ENCODE results near the gene RMND5B.
"Not testable (repeated sequence)": the region's sequence is repeated elsewhere in the genome, so short reads cannot be mapped to it uniquely, and the experiment has no call there.

Gene RMND5B

DNA sequence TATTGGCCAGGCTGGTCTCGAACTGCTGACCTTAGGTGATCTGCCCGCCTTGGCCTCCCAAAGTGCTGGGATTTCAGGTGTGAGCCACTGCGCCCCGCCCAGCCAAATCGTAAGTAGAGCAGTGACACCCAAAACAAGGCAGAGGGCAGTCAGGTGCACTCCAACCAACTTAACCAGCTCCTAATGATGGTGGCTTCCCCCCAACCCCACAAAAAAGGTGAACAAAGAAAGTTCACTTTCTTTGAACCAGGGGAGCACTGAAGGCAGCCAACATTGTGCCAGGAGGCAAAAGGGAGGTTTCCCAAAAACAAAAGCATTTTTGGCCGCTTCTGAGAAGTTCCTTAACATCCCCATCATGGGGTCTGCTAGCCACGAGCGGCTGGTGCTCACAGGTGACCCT lies 46.8 kb downstream of the RMND5B start:
- DNase-seq, result no peak

DNA sequence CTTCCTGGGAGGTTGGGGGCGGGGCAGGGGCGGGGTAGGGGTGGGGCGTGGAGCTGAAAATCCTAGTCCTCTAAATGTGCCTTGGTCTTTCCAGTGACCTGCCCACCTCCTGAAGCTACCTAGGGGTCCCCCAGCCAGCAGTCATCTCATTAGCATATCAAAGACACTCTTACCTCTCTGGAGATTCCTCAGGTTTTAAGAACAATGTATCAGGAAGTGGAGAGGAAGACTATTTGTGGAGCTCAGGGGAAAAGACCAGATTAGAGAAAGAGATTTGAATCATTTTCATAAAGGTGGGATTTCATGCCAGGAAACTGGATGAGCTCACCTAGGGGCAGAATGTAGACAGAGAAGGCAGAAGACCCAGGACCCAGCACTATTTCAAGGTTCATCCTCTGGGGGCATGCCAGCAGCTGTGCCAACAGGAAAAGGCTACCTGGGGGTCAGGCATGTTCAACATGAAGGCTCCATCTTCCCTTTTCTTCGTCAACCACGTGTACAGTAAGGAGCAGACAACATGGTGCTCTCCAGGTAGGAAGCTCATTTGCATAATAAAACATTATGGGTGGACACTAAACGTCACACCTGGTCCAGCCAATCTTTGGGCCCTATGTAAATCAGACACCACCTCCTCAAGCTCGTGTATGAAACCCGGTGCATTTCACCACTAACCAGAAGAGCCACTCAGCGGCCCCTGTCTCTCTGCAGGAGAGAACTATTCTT lies 49.5 kb downstream of the RMND5B start:
- no peak for DNase-seq

DNA sequence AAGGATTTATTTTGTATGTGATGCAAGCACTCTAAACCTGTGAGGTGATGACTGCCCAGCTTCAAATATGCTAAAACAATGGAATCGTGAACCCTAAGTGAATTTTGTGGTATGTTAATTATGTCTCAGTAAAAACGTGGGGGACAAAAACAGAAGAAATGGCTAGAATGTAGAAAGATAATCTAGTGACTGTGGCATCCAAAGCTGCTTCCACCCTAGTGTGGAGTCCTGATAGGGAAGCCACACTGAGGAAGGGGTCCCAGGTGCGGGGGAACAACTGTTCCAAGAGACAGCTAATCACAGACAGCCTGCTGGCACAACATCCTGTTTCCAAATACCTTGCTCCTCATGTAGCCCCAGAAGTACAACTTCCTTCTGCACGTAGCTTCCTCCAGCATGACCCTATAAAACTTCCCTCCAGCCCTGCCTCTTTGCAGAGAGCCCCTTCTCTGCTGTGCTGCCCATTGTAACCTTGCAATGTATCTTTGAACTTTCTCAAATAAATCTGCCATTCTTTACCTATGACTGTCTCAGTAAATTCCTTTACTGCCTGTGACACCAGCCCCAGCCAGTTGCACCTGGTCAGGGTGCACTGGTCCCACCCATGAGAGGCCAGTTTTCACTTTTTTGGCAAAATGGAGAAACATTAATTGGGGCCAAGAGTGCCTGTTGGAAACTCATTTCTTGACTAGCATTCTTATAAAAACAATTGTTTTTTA lies 51.5 kb downstream of the RMND5B start:
- no peak for DNase-seq

DNA sequence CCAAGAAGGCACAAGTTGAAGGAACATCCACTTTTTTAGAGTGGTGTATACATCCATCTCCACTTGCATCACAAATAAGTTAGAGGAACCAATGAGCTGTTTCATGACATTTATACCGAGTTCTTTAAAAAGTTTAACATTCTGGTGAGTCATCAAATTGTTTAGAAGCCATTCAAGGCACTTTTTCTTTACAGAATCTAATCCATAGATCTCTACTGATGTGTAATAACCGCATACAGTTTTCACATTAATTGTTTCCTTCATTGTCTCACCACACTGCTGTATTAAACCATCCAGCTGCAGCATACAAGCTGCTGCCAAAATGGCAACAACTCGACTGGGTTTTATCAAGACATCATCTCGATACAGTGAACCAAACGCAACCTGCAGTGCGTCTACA lies 55.6 kb downstream of the RMND5B start:
- DNase-seq, result no peak

DNA sequence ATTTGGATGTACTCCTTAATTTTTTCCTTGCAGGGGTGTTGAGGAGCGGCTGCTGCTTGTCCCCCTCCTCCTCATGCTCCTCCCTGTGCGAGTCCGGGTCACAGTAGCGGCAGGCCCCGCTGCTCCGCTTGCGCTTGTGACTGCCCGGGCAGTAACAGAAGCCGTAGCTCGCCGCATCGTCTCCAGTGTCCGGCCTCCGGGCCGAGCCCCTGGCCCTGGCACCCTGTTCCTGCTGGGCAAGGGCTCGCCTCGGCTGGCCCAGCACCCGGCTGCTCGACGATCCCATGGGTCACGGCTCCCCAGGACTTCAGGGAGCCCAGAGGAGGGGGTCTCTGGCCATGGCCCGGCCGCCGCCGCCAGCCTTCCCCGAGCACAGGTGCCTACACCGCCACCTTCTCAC lies 56.2 kb downstream of the RMND5B start, which contains the start of gene GMCL2:
GMCL2 (minus strand) TSS at position 358 of the 400 bp plus-strand sequence; CDS start at position 286, 72 bp downstream.
- no peak for DNase-seq

DNA sequence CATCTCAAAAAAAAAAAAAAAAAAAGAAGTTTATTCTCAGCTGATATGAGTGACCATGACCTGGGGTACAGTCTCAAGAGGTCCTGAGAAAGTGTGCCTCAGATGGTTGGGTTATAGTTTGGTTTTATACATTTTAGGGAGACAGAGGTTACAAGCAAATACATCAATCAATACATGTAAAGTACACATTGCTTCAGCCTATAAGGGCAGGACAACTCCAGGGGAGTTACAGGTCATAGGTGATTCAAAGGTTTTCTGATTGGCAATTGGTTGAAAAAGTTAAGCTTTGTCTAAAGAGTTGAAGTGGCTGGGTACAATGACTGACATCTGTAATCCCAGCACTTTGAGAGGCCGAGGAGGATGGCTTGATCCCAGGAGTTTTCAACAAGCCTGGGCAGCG lies 58.6 kb downstream of the RMND5B start:
- DNase-seq, result no peak

DNA sequence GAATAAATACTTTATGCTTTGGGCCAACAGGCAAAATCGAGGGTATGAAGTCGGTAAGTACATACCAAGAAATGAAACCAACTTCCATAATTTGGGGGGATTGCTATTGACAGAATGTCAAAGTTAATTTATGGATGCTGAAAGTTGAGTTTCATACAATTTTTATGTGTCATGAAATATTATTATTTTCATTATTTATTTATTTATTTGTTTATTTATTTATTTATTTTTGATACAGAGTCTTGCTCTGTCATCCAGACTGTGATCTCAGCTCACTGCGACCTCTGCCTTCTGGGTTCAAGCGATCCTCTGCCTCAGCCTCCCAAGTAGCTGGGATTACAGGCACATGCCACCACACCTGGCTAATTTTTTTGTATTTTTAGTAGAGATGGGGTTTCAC lies 60.8 kb downstream of the RMND5B start:
- no peak for DNase-seq

DNA sequence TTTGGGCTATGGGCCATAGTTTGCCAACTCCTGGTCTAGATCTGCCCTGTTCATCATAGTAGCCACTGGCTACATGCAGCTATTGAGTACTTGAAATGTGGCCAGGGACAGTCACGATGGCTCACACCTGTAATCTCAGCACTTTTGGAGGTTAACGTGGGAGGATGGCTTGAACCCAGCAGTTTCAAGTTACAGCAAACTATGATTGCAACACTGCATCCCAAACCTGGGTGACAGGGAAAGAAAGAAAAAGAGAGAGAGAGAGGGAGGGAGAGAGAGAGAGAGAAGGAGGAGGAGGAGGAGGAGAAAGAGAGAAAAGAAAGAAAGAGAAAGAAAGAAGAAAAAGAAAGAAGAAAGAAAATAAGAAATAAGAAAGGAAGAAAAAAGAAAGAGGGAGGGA lies 61.4 kb downstream of the RMND5B start:
- no peak for DNase-seq

DNA sequence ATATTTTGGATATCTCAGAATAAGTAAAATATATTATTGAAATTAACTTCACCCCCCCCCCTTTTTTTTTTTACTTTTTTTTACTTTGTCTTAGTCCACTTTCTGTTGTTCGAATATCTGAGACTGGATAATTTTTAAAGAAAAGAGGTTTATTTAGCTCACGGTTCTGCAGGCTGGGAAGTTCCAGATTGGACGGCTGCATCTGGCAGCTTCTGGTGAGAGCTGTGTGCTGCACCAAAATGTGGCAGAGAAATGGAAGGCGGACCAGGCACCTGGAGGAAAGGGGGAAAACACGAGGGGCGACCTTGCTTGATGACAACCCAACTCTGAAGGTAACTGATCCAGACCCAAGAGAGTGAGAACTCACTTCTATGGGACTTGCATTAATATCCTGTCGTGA lies 62.0 kb downstream of the RMND5B start:
- DNase-seq, result no peak

DNA sequence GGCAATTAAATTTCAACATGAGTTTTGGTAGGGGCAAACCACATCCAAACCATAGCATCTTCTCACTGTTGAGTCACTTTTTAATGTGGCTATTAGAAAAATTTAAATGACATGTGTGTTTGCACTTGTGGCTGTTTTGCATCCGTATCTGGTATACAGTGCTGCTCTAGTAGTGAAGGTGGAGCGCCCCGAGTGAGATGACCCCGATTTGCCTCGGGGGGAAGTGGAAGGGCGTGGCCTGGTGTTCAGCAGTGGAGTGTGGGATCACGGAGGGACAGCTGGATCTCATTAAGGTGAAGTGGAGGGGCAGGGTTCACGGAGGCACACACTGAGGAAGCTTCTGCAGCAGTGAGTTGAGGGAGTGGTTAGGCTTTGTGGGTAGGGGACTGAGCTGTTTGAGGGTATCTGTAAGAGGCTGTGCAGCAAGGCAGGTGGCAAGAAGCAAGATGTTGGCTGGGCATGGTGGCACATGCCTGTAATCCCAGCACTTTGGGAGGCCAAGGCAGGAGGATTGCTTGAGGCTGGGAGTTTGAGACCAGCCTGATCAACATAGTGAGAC lies 62.5 kb downstream of the RMND5B start:
- DNase-seq, result no peak

DNA sequence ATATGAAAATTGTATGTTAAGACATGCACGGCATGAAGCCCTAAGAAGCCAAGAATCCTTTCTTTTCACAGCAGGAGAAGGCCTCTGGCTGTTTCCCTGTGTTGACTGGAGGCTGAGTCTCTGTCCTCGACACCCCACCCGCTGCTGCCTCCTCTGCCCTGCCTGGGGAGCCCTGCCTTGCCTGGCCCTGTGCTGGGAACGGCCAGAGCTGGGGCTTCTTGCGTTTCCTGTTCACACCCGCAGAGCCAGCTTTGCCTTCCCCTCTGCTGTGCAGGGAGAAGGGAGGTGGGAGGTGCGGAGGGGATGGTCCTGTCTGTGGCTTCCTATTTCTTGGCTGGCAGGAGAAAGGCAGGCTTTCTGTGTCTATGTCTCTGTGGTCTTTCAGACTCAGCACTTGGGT lies 63.2 kb downstream of the RMND5B start:
- DNase-seq, result no peak

DNA sequence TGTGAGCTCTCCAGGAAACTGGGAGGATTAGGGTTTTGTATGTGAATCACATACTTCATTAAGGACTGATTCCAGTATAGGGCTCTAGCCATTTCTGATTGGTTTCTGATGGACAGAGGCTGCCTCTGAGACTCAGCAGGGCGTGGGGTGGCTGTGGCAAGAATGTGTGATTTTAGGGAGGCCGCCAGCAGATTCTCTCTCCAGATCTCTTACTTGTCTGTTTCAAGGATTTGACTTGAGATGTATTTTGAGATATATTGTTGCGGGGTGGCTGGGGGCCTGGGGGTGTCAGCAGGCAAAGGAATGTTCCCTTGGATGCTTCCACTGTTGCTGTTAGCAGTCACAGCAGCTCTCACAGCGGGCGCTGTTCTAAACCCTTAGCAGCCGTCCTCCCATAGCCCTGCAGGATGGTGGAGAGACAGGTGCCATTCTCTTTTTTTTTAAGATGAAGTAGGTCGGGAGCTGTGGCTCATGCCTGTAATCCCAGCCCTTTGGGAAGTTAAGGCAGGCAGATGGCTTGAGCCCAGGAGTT lies 65.5 kb downstream of the RMND5B start:
- no peak for DNase-seq

DNA sequence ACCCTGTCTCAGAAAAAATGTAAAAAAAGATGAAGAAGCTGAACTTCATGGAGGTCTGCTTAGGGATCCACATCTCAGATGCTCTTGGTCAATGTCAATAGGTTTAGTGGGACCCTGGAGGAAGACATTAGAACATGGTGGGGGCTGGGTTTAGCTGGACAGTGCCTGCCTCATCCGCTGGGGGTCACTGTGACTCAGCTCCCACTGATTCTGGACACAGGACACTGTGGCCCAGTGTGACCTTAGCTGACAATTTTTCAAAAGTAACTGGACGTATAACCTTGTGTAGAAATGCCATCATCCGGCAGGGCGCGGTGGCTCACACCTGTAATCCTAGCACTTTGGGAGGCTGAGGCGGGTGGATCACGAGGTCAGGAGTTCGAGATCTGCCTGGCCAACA lies 66.2 kb downstream of the RMND5B start:
- no peak for DNase-seq

DNA sequence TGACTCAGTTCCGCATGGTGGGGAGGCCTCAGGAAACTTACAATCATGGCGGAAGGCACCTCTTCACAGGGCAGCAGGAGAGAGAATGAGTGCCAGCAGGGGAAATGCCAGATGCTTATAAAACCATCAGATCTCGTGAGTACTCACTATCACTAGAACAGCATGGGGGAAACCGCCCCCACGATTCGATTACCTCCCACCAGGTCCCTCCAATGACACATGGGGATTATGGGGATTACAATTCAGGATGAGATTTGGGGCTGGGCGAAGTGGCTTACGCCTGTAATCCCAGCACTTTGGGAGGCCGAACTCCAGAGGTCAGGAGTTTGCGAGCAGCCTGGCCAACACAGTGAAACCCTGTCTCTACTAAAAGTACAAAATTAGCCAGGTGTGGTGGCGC lies 67.3 kb downstream of the RMND5B start:
- not testable (repeated sequence) for DNase-seq

DNA sequence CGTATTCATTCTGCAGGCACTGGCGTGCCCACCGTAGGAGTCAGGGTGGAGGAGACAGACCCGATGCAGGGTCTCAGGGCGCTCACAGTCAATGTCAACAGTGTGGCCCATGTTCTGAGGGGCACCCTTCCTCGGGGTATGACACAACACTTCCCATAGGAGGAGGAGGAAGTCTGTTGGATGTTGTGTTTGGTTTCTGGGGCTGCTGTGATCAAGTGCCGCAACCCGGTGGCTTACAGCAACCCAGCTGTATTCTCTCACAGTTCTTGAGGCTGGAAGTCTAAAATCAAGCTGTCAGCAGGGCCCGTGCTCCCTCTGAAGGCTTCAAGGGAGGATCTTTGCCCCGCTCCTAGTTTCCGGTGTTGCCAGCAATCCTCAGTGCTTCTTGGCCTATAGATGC lies 67.9 kb downstream of the RMND5B start:
- DNase-seq, result no peak

DNA sequence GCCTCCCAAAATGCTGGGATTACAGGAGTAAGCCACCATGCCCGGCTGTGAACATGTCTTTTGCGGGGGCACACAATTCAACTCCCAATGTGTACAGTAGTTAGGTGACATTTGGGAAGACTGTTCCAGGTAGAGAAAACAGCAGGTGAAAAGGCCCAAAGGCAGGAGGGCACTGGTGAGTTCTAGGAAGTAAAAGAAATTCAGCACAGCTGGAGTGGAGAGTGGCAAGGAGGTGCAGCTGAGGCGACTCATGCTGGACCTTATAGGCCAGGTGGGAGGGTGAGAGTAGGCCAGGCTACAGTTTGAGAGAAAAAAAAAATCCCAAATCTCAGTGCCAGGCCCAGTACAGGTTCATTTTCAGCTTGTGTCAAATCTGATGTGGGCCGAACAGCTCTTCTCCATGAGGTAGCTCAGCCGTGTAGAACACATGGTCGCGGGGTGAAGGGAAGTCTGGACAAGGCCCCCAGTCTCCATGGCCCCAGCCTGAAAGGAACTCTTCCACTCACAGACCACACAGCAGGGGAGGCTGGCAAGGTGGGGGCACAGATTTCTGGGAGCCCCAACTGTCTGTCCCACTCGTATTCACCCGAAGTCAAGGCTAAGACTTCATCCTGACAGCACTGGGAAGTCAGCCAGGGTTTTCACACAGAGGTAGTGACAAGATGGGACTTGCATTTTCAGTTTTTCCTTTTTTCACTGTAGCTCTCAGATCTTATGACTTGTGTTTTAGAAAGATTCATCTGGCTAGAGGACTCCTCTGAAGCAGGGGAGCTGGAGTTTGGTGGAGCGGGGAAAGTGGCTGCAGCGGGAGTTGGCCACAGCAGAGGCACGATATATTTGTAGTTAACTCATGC lies 69.0 kb downstream of the RMND5B start:
- no peak for DNase-seq

Measured in EL (cell line).